Measurements from ENCODE around the gene RGS1.

The RGS1 gene

DNA sequence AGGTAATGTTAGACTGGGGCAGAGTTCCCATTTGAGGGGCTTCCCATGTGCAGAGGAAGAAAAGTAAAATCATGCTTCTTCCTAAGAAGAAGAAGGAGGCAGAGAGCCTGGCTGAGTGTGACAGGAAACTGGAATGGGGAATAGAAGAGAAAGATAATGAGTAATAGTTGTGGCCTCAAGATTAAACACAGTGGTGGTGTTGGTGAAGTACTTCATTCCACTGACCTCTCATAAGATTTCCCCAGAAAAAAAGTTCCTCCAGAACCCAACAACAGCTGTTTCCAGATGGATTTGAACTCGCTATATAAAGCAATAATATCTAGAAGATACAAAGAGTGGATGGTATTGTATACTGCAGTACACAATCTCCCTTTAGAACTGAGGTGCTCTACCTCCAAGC is 13.0 kb downstream of the RGS1 start:
- TF ChIP-seq POLR2AphosphoS5 (IDR thresholded peaks at IDR 0.05; ENCODE audit: low read depth, low read length) (no peak), FOXP2 (optimal IDR thresholded peaks at IDR 0.05; ENCODE audit: borderline replicate concordance, extremely low read depth, extremely low read length, insufficient read depth) (no peak), SIN3A (IDR thresholded peaks at IDR 0.05; ENCODE audit: borderline replicate concordance, insufficient read depth, low read length) (no peak), REST (IDR thresholded peaks at IDR 0.05; ENCODE audit: insufficient read depth in 1 of 2, low read depth in 2 of 2, low read length in 2 of 2) (no peak), TAF1 (IDR thresholded peaks at IDR 0.05; ENCODE audit: borderline replicate concordance, insufficient read depth, low read length) (no peak)

- TF ChIP-seq SIN3A (IDR thresholded peaks at IDR 0.05; ENCODE audit: borderline replicate concordance, insufficient read depth, low read length) (no peak), REST (IDR thresholded peaks at IDR 0.05; ENCODE audit: insufficient read depth in 1 of 2, low read depth in 2 of 2, low read length in 2 of 2) (no peak), POLR2AphosphoS5 (IDR thresholded peaks at IDR 0.05; ENCODE audit: low read depth, low read length) (no peak), TAF1 (IDR thresholded peaks at IDR 0.05; ENCODE audit: borderline replicate concordance, insufficient read depth, low read length) (no peak), FOXP2 (optimal IDR thresholded peaks at IDR 0.05; ENCODE audit: borderline replicate concordance, extremely low read depth, extremely low read length, insufficient read depth) (no peak)
These were observed 14.2 kb downstream of the RGS1 start for GRCh38 chr1:192589813-192590212.

DNA sequence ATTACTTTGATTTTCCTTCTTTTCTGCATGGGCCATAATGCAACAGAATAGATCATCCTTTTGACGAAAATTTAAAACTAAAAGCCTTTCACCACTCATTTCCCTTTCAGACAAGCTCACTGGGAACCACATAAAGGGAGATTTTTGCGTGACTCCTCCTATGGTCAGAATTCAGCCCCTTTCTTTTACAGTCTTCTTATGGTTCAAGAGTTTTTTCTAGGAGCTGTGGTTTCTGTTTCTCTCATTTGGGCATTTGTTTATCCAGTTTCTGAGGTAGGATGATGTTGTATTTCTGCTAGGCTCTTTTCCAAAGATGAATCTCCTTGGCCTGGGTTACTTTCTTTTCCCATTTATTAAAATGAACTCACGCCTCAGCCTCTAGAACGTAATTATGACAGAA is 16.9 kb downstream of the RGS1 start:
- TF ChIP-seq TAF1 (IDR thresholded peaks at IDR 0.05; ENCODE audit: borderline replicate concordance, insufficient read depth, low read length) (no peak), REST (IDR thresholded peaks at IDR 0.05; ENCODE audit: insufficient read depth in 1 of 2, low read depth in 2 of 2, low read length in 2 of 2) (no peak), SIN3A (IDR thresholded peaks at IDR 0.05; ENCODE audit: borderline replicate concordance, insufficient read depth, low read length) (no peak), FOXP2 (optimal IDR thresholded peaks at IDR 0.05; ENCODE audit: borderline replicate concordance, extremely low read depth, extremely low read length, insufficient read depth) (no peak), POLR2AphosphoS5 (IDR thresholded peaks at IDR 0.05; ENCODE audit: low read depth, low read length) (no peak)

DNA sequence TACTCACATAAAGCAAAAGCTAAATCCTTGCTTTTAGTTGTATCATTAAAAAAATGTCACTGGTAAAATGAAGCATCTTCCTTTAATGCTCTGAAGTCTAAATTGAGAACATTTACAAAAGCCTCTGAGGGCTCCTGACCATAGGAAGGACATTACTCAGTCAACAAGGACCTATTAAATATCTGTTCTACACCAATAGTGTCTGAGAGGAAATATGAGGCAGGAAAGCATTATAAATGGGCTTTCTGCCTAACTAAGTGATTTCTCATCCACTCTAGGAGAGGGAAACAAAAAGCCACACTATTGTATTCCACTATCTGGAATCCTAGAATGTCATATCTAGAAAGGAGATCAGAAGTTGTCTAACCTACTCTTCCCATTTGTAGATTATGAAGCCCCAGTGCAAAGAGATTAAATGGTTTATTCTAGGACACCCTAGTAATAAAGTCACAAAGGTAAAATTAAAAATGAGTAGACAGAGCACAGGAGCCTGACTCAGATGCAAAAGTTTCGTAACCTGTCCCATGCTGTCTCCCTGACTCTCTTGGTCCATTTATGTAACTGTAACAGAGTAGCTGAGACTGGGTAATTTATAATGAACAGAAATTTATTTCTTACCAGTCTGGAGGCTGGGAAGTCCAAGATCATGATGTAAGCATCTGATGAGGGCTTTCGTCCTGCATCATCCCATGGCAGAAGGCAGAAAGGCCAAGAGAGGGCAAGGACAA is 17.6 kb downstream of the RGS1 start:
- TF ChIP-seq FOXP2 (optimal IDR thresholded peaks at IDR 0.05; ENCODE audit: borderline replicate concordance, extremely low read depth, extremely low read length, insufficient read depth) (no peak), POLR2AphosphoS5 (IDR thresholded peaks at IDR 0.05; ENCODE audit: low read depth, low read length) (no peak), REST (IDR thresholded peaks at IDR 0.05; ENCODE audit: insufficient read depth in 1 of 2, low read depth in 2 of 2, low read length in 2 of 2) (no peak), SIN3A (IDR thresholded peaks at IDR 0.05; ENCODE audit: borderline replicate concordance, insufficient read depth, low read length) (no peak), TAF1 (IDR thresholded peaks at IDR 0.05; ENCODE audit: borderline replicate concordance, insufficient read depth, low read length) (no peak)
